Measurements from ENCODE around the gene S1PR1.

The S1PR1 gene

DNA sequence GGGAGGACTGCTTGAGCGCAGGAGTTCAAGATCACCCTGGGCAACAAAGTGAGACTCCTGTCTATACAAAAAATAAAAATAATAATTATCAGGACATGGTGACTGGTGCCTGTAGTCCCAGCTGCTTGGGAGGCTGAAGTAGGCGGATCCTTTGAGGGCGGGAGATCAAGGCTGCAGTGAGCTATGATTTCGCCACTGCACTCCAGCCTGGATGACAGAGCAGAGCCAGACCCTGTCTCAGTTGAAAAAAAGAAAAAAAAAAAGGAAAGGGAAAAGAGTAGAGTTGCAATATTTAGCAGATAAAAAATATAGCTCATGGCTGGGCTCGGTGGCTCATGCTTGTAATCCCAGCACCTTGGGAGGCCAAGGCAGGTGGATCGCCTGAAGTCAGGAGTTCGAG, 3.3 kb upstream of the S1PR1 start:
- Histone ChIP-seq H3K4me3 (ENCODE audit: control insufficient read depth in 1 of 7, extremely low read depth in 1 of 7, insufficient read depth in 4 of 7, low read depth in 2 of 7, low read length in 6 of 7) (no peak overlapping the region), H3K4me1 (ENCODE audit: control extremely low read depth in 1 of 4, control insufficient read depth in 4 of 4, insufficient read depth in 4 of 4, low read length in 3 of 4) (peaks cover 6 to 31% (median 26%) of the 10 kb centered on the region in 4 experiments), H3K9me3 (ENCODE audit: control extremely low read depth in 1 of 5, control insufficient read depth in 4 of 5, insufficient read depth in 2 of 5, low read depth in 1 of 5, low read length in 4 of 5) (no peaks in the 10 kb centered on the region), H3K27me3 (replicated peaks in 2 of 5; ENCODE audit: control insufficient read depth in 4 of 5, insufficient read depth in 5 of 5, low read length in 4 of 5) (peaks cover 0 to 15% (median 6%) of the 10 kb centered on the region in 5 experiments), H3K27ac (ENCODE audit: insufficient read depth in 1 of 2, low read depth in 1 of 2, low read length in 2 of 2, poor library complexity in 1 of 2, severe bottlenecking in 2 of 2) (no peak overlapping the region), H3K36me3 (ENCODE audit: control insufficient read depth in 4 of 4, insufficient read depth in 4 of 4, low read length in 3 of 4) (no peaks in the 10 kb centered on the region)
- CTCF ChIA-PET = interaction anchor here (0.6 to 2.0 kb wide), 6 partner anchors 18 to 305 kb away, joined by 3 to 6 read pairs (median 4); no protein-coding TSS in a partner anchor
- DNase-seq = no peak
- POLR2A ChIA-PET = interaction anchor here (0.7 kb wide), 1 partner anchor 42 kb away, joined by 3 read pairs; no protein-coding TSS in a partner anchor
- WGBS (ENCODE audit: insufficient coverage) = 100% methylated on average over 3 of the region's 7 CpGs

DNA sequence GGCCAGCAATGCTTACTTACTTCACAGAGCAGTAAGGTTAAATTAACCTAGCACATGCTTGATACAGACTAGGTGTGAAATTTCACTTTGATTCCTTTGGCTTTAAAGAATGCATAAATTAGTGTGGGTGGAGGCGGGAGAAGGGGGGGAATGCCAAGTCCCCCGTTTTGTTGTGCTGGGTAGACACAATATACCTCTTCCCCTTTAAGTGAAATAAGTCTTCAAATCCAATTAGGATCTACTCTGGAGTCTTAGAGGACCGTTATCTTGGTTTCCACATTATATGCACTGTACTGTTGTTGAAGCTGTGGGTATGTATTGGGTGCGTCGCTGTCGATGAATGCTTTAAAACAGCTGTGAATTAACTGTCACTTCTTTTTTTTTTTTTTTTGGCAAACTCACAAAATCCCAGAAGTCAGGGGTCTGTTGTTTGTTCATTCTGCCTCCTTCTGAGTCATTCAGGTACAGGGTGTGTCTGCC, 1.6 kb upstream of the S1PR1 start:
- Histone ChIP-seq H3K27ac (ENCODE audit: insufficient read depth in 1 of 2, low read depth in 1 of 2, low read length in 2 of 2, poor library complexity in 1 of 2, severe bottlenecking in 2 of 2) (no peak overlapping the region), H3K36me3 (ENCODE audit: control insufficient read depth in 4 of 4, insufficient read depth in 4 of 4, low read length in 3 of 4) (peaks cover 0 to 10% (median 0%) of the 10 kb centered on the region in 4 experiments), H3K27me3 (replicated peaks in 2 of 5; ENCODE audit: control insufficient read depth in 4 of 5, insufficient read depth in 5 of 5, low read length in 4 of 5) (peaks cover 0 to 15% (median 6%) of the 10 kb centered on the region in 5 experiments), H3K9me3 (ENCODE audit: control extremely low read depth in 1 of 5, control insufficient read depth in 4 of 5, insufficient read depth in 2 of 5, low read depth in 1 of 5, low read length in 4 of 5) (no peaks in the 10 kb centered on the region), H3K4me3 (ENCODE audit: control insufficient read depth in 1 of 7, extremely low read depth in 1 of 7, insufficient read depth in 4 of 7, low read depth in 2 of 7, low read length in 6 of 7) (peak overlapping the region in 4 of 7 experiments; percentile 69 to 85 (median 80)), H3K4me1 (ENCODE audit: control extremely low read depth in 1 of 4, control insufficient read depth in 4 of 4, insufficient read depth in 4 of 4, low read length in 3 of 4) (peaks cover 6 to 37% (median 30%) of the 10 kb centered on the region in 4 experiments)
- POLR2A ChIA-PET = interaction anchor here (0.6 to 1.1 kb wide), 6 partner anchors 23 to 145 kb away, joined by 3 to 7 read pairs (median 3); no protein-coding TSS in a partner anchor
- CTCF ChIA-PET = interaction anchor here (0.6 to 2.3 kb wide), 12 partner anchors 8 to 186 kb away, joined by 3 to 7 read pairs (median 3); no protein-coding TSS in a partner anchor
- WGBS (ENCODE audit: insufficient coverage) = 40% methylated on average over 1 of the region's 6 CpGs
- no peak for DNase-seq

GRCh38 chr1:101235696-101236515, 913 bp upstream of the S1PR1 start:
- 8% methylated on average over 35 of the region's 43 CpGs for WGBS (ENCODE audit: insufficient coverage)
- peaks cover 6 to 37% (median 30%) of the 10 kb centered on the region in 4 experiments for H3K4me1 ChIP-seq (ENCODE audit: control extremely low read depth in 1 of 4, control insufficient read depth in 4 of 4, insufficient read depth in 4 of 4, low read length in 3 of 4)
- no peak overlapping the region for H3K27ac ChIP-seq (ENCODE audit: insufficient read depth in 1 of 2, low read depth in 1 of 2, low read length in 2 of 2, poor library complexity in 1 of 2, severe bottlenecking in 2 of 2)
- peaks cover 0 to 13% (median 0%) of the 10 kb centered on the region in 4 experiments for H3K36me3 ChIP-seq (ENCODE audit: control insufficient read depth in 4 of 4, insufficient read depth in 4 of 4, low read length in 3 of 4)
- H3K27me3 ChIP-seq (replicated peaks in 2 of 5; ENCODE audit: control insufficient read depth in 4 of 5, insufficient read depth in 5 of 5, low read length in 4 of 5) = peaks cover 0 to 15% (median 6%) of the 10 kb centered on the region in 5 experiments
- DNase-seq = peak in 2 of 3 donors; percentile 52 to 68
- H3K9me3 ChIP-seq (ENCODE audit: control extremely low read depth in 1 of 5, control insufficient read depth in 4 of 5, insufficient read depth in 2 of 5, low read depth in 1 of 5, low read length in 4 of 5) = no peaks in the 10 kb centered on the region
- ChIA-PET CTCF (interaction anchor here (0.6 to 2.3 kb wide), 11 partner anchors 8 to 187 kb away, joined by 3 to 7 read pairs (median 3); no protein-coding TSS in a partner anchor), POLR2A (interaction anchor here (0.7 to 1.1 kb wide), 6 partner anchors 23 to 146 kb away, joined by 3 to 7 read pairs (median 4); no protein-coding TSS in a partner anchor)
- peak overlapping the region; percentile 61 to 93 (median 78) for H3K4me3 ChIP-seq (ENCODE audit: control insufficient read depth in 1 of 7, extremely low read depth in 1 of 7, insufficient read depth in 4 of 7, low read depth in 2 of 7, low read length in 6 of 7)

- no peak overlapping the region for H3K27ac ChIP-seq (ENCODE audit: insufficient read depth in 1 of 2, low read depth in 1 of 2, low read length in 2 of 2, poor library complexity in 1 of 2, severe bottlenecking in 2 of 2)
- WGBS (ENCODE audit: insufficient coverage) = 0% methylated on average over 10 of the region's 12 CpGs
- peaks cover 0 to 15% (median 6%) of the 10 kb centered on the region in 5 experiments for H3K27me3 ChIP-seq (replicated peaks in 2 of 5; ENCODE audit: control insufficient read depth in 4 of 5, insufficient read depth in 5 of 5, low read length in 4 of 5)
- peaks cover 13 to 48% (median 33%) of the 10 kb centered on the region in 4 experiments for H3K4me1 ChIP-seq (ENCODE audit: control extremely low read depth in 1 of 4, control insufficient read depth in 4 of 4, insufficient read depth in 4 of 4, low read length in 3 of 4)
- H3K9me3 ChIP-seq (ENCODE audit: control extremely low read depth in 1 of 5, control insufficient read depth in 4 of 5, insufficient read depth in 2 of 5, low read depth in 1 of 5, low read length in 4 of 5) = no peaks in the 10 kb centered on the region
- H3K36me3 ChIP-seq (ENCODE audit: control insufficient read depth in 4 of 4, insufficient read depth in 4 of 4, low read length in 3 of 4) = peaks cover 0 to 13% (median 0%) of the 10 kb centered on the region in 4 experiments
- CTCF ChIA-PET = interaction anchor here (0.7 to 2.5 kb wide), 7 partner anchors 10 to 314 kb away, joined by 3 to 18 read pairs (median 8); partner anchors contain the start of gene DPH5
- POLR2A ChIA-PET = interaction anchor here (1.0 kb wide), 1 partner anchor 46 kb away, joined by 5 read pairs; no protein-coding TSS in a partner anchor
- peak in 2 of 3 donors; percentile 44 to 55 for DNase-seq
- peak overlapping the region in 6 of 7 experiments; percentile 69 to 93 (median 81) for H3K4me3 ChIP-seq (ENCODE audit: control insufficient read depth in 1 of 7, extremely low read depth in 1 of 7, insufficient read depth in 4 of 7, low read depth in 2 of 7, low read length in 6 of 7)
These were observed 514 bp downstream of the S1PR1 start for GRCh38 chr1:101237229-101237837.

DNA sequence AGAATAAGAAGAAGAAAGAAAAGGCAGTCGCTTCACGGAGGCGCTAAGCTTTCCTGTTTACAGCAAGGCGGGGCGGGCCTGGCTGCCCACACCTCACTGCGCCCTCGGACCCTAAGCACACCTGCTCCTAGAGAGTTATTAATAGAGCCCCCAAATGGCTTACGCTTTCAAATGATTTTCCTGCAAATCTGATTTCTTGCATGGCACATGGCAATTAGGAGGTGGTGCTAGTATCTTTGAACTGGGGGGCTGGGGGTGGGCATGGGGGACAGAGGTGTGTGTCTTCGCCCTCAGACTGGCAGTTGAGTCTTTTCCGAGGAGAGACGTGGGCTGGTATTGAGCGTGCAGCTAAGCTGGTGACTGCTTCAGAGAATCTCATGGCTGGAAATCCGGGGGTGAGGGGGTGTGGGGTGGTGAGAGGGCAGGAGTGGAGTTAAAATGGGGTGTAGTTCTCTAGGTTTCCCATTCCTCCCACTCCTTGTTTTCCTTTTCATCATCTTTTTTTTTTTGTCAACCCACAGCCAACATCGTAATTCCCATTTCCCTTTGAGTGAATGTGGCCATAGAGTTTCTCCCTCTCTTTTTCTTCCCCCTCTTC, 1.3 kb downstream of the S1PR1 start:
- ChIA-PET POLR2A (interaction anchor here (0.5 to 1.5 kb wide), 4 partner anchors 41 to 309 kb away, joined by 3 to 7 read pairs (median 3); no protein-coding TSS in a partner anchor), CTCF (interaction anchor here (0.8 to 11.4 kb wide), 35 partner anchors 10 to 315 kb away, joined by 3 to 213 read pairs (median 5); partner anchors contain the start of gene DPH5)
- H3K27ac ChIP-seq (ENCODE audit: insufficient read depth in 1 of 2, low read depth in 1 of 2, low read length in 2 of 2, poor library complexity in 1 of 2, severe bottlenecking in 2 of 2) = no peak overlapping the region
- 9% methylated on average over 11 of the region's 14 CpGs for WGBS (ENCODE audit: insufficient coverage)
- DNase-seq = peak in 2 of 3 donors; percentile 13 to 33
- peak overlapping the region in 6 of 7 experiments; percentile 30 to 93 (median 60) for H3K4me3 ChIP-seq (ENCODE audit: control insufficient read depth in 1 of 7, extremely low read depth in 1 of 7, insufficient read depth in 4 of 7, low read depth in 2 of 7, low read length in 6 of 7)
- H3K36me3 ChIP-seq (ENCODE audit: control insufficient read depth in 4 of 4, insufficient read depth in 4 of 4, low read length in 3 of 4) = peaks cover 0 to 13% (median 0%) of the 10 kb centered on the region in 4 experiments
- no peaks in the 10 kb centered on the region for H3K9me3 ChIP-seq (ENCODE audit: control extremely low read depth in 1 of 5, control insufficient read depth in 4 of 5, insufficient read depth in 2 of 5, low read depth in 1 of 5, low read length in 4 of 5)
- H3K4me1 ChIP-seq (ENCODE audit: control extremely low read depth in 1 of 4, control insufficient read depth in 4 of 4, insufficient read depth in 4 of 4, low read length in 3 of 4) = peaks cover 13 to 55% (median 33%) of the 10 kb centered on the region in 4 experiments
- H3K27me3 ChIP-seq (replicated peaks in 2 of 5; ENCODE audit: control insufficient read depth in 4 of 5, insufficient read depth in 5 of 5, low read length in 4 of 5) = peaks cover 0 to 15% (median 6%) of the 10 kb centered on the region in 5 experiments

- POLR2A ChIA-PET = interaction anchor here (0.7 to 1.5 kb wide), 3 partner anchors 40 to 126 kb away, joined by 3 to 7 read pairs (median 3); no protein-coding TSS in a partner anchor
- Histone ChIP-seq H3K4me1 (ENCODE audit: control extremely low read depth in 1 of 4, control insufficient read depth in 4 of 4, insufficient read depth in 4 of 4, low read length in 3 of 4) (peaks cover 13 to 55% (median 33%) of the 10 kb centered on the region in 4 experiments), H3K36me3 (ENCODE audit: control insufficient read depth in 4 of 4, insufficient read depth in 4 of 4, low read length in 3 of 4) (peaks cover 0 to 13% (median 0%) of the 10 kb centered on the region in 4 experiments), H3K9me3 (ENCODE audit: control extremely low read depth in 1 of 5, control insufficient read depth in 4 of 5, insufficient read depth in 2 of 5, low read depth in 1 of 5, low read length in 4 of 5) (no peaks in the 10 kb centered on the region), H3K27me3 (replicated peaks in 2 of 5; ENCODE audit: control insufficient read depth in 4 of 5, insufficient read depth in 5 of 5, low read length in 4 of 5) (peaks cover 0 to 15% (median 6%) of the 10 kb centered on the region in 5 experiments), H3K27ac (ENCODE audit: insufficient read depth in 1 of 2, low read depth in 1 of 2, low read length in 2 of 2, poor library complexity in 1 of 2, severe bottlenecking in 2 of 2) (no peak overlapping the region), H3K4me3 (ENCODE audit: control insufficient read depth in 1 of 7, extremely low read depth in 1 of 7, insufficient read depth in 4 of 7, low read depth in 2 of 7, low read length in 6 of 7) (peak overlapping the region in 6 of 7 experiments; percentile 45 to 93 (median 60))
- WGBS (ENCODE audit: insufficient coverage) = 5% methylated on average over 17 of the region's 17 CpGs
- peak; percentile 67 to 70 (median 68) for DNase-seq
- CTCF ChIA-PET = interaction anchor here (0.7 to 11.4 kb wide), 37 partner anchors 9 to 316 kb away, joined by 3 to 213 read pairs (median 5); partner anchors contain the start of gene DPH5
These were observed 1.9 kb downstream of the S1PR1 start for GRCh38 chr1:101238681-101239094.

All from common myeloid progenitor, CD34-positive (primary cell).